ENCODE measurements around the gene MTRF1L.

GRCh38 chr6:153038378-153039057 lies 36.0 kb upstream of the MTRF1L start:
- no peak for TF ChIP-seq HMGXB4 (CRISPR knock-in tag; IDR thresholded peaks at IDR 0.05)
- TF ChIP-seq CTCF (IDR thresholded peaks at IDR 0.05) = no peak
